Measurements from ENCODE around the gene NLN. TPM values are rescaled to one million over a fixed set of nuclear protein-coding genes. Genes with fewer than 3 reads are reported as not detected.
"Not testable (repeated sequence)": the region's sequence is repeated elsewhere in the genome, so short reads cannot be mapped to it uniquely, and the experiment has no call there.

Gene NLN
- total RNA-seq, 6 donors from 2014 or later = 4.2 to 20.8 (median 13.1) TPM

- H3K36me3 ChIP-seq = no peaks in the 10 kb centered on the region
- ATAC-seq (ENCODE audit: low FRiP score in 2 of 2) = peak in 1 of 2 donors; percentile 63
- no peaks in the 10 kb centered on the region for H3K9me3 ChIP-seq
- H3K4me3 ChIP-seq = no peak overlapping the region
- no peak for DNase-seq
- no peaks in the 10 kb centered on the region for H3K27me3 ChIP-seq
- no peaks in the 10 kb centered on the region for H3K4me1 ChIP-seq
- no peak overlapping the region for H3K27ac ChIP-seq
- TF ChIP-seq POLR2A (IDR thresholded peaks at IDR 0.05) (no peak), EP300 (IDR thresholded peaks at IDR 0.05) (no peak), POLR2AphosphoS5 (IDR thresholded peaks at IDR 0.05) (no peak)
- TF ChIP-seq, protein P1, sequence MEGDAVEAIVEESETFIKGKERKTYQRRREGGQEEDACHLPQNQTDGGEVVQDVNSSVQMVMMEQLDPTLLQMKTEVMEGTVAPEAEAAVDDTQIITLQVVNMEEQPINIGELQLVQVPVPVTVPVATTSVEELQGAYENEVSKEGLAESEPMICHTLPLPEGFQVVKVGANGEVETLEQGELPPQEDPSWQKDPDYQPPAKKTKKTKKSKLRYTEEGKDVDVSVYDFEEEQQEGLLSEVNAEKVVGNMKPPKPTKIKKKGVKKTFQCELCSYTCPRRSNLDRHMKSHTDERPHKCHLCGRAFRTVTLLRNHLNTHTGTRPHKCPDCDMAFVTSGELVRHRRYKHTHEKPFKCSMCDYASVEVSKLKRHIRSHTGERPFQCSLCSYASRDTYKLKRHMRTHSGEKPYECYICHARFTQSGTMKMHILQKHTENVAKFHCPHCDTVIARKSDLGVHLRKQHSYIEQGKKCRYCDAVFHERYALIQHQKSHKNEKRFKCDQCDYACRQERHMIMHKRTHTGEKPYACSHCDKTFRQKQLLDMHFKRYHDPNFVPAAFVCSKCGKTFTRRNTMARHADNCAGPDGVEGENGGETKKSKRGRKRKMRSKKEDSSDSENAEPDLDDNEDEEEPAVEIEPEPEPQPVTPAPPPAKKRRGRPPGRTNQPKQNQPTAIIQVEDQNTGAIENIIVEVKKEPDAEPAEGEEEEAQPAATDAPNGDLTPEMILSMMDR (IDR thresholded peaks at IDR 0.05) = no peak
These were observed 52.3 kb downstream of the NLN start for GRCh38 chr5:65774346-65774745.

DNA sequence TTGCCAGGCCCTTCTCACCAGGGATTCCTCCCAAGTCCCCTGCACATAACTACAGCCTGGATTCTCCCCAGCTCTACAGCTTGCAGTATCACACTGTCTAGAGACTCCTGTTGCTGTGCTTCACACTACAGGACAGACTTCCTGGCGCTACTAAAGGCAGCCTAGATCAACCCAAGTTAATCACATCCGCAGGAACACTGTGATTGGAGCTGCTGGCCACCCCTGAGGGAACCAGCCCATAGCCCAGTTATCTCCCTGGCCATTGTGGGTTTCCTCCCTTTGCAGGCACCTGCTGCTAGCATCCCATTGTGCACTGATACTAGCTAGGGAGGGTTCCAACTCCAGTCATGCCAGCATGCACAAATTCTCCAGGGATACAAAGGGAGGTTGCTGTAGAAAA, 53.5 kb downstream of the NLN start:
- H3K4me1 ChIP-seq = no peaks in the 10 kb centered on the region
- DNase-seq = no peak
- no peak for TF ChIP-seq POLR2A (IDR thresholded peaks at IDR 0.05)
- TF ChIP-seq EP300 (IDR thresholded peaks at IDR 0.05) = no peak
- TF ChIP-seq, protein P1 (IDR thresholded peaks at IDR 0.05) = no peak
- no peak for ATAC-seq (ENCODE audit: low FRiP score in 2 of 2)
- no peaks in the 10 kb centered on the region for H3K9me3 ChIP-seq
- 82% methylated on average over 2 of the region's 2 CpGs; no CpG with 5 or more reads in 1 of the 2 donors for WGBS, 2 donors
- H3K4me3 ChIP-seq = no peak overlapping the region
- H3K36me3 ChIP-seq = no peaks in the 10 kb centered on the region
- no peaks in the 10 kb centered on the region for H3K27me3 ChIP-seq
- H3K27ac ChIP-seq = no peak overlapping the region

DNA sequence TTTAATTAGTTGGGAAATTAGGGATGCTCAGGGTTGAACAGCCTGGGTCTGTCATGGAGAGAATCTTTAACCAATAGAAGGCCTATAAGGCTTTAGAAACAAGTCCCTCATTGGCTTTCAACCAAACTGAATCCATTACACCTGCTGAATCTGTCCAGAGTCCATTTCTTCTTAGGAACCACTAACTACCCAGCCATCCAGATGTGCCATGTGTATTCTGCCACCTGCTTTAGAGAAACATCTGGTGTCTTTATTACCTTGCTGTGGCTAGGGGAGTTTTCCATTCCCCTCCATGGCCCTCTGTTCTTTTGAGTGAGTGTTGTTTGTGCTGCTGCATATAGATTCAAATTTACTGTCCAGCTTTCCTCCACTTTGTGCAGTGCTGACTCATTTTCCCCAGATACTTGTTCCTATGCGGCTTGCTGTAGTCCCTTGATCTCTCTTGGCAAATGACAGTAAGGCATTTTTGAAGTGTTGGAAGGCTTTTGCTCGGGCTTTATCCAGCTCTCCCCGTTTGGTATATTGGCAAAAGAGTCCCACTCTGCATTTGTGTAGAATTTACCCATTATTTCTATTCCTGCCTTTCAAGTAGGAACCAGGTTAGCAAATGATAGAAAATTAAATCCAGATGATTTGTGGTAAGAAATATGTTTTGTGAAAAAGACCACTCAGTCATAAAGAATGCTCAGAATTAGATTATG, 54.6 kb downstream of the NLN start:
- Histone ChIP-seq H3K27ac (no peak overlapping the region), H3K4me1 (no peaks in the 10 kb centered on the region), H3K36me3 (no peaks in the 10 kb centered on the region), H3K9me3 (no peaks in the 10 kb centered on the region), H3K27me3 (no peaks in the 10 kb centered on the region), H3K4me3 (no peak overlapping the region)
- 88 to 95% methylated on average over 3 of the region's 3 CpGs for WGBS, 2 donors
- ATAC-seq (ENCODE audit: low FRiP score in 2 of 2) (no peak), DNase-seq (no peak)
- TF ChIP-seq, protein P1 (IDR thresholded peaks at IDR 0.05) = no peak

- no peak for DNase-seq
- H3K4me3 ChIP-seq = no peak overlapping the region
- H3K27me3 ChIP-seq = no peaks in the 10 kb centered on the region
- no peak for TF ChIP-seq POLR2AphosphoS5 (IDR thresholded peaks at IDR 0.05)
- TF ChIP-seq EP300 (IDR thresholded peaks at IDR 0.05) = no peak
- TF ChIP-seq, protein P1 (IDR thresholded peaks at IDR 0.05) = no peak
- no peak for TF ChIP-seq POLR2A (IDR thresholded peaks at IDR 0.05)
- H3K27ac ChIP-seq = no peak overlapping the region
- H3K4me1 ChIP-seq = no peaks in the 10 kb centered on the region
- 58 to 82% methylated on average over 1 of the region's 1 CpG for whole genome bisulfite sequencing, 2 donors
- no peak for ATAC-seq (ENCODE audit: low FRiP score in 2 of 2)
- H3K9me3 ChIP-seq = no peaks in the 10 kb centered on the region
- H3K36me3 ChIP-seq = no peaks in the 10 kb centered on the region
These were observed 56.1 kb downstream of the NLN start for GRCh38 chr5:65778126-65778525.

- Histone ChIP-seq H3K27ac (no peak overlapping the region), H3K27me3 (no peaks in the 10 kb centered on the region), H3K4me3 (no peak overlapping the region), H3K4me1 (no peaks in the 10 kb centered on the region), H3K9me3 (no peaks in the 10 kb centered on the region), H3K36me3 (no peaks in the 10 kb centered on the region)
- ATAC-seq (ENCODE audit: low FRiP score in 2 of 2) (no peak), DNase-seq (no peak)
- WGBS, 2 donors = 30% methylated on average over 1 of the region's 1 CpG
- TF ChIP-seq EP300 (IDR thresholded peaks at IDR 0.05) (no peak), POLR2A (IDR thresholded peaks at IDR 0.05) (no peak), POLR2AphosphoS5 (IDR thresholded peaks at IDR 0.05) (no peak)
- TF ChIP-seq, protein P1 (IDR thresholded peaks at IDR 0.05) = no peak
These were observed 57.6 kb downstream of the NLN start for GRCh38 chr5:65779643-65780042.

- ATAC-seq (ENCODE audit: low FRiP score in 2 of 2); DNase-seq; H3K4me1 ChIP-seq; H3K27me3 ChIP-seq; H3K36me3 ChIP-seq; H3K27ac ChIP-seq; H3K9me3 ChIP-seq; H3K4me3 ChIP-seq: not testable (repeated sequence)
- 88 to 94% methylated on average over 2 of the region's 2 CpGs for WGBS, 2 donors
These were observed 66.3 kb downstream of the NLN start for GRCh38 chr5:65788296-65788695.
